ENCODE data around the gene HCAR1.
A peak's percentile ranks its signal among the peaks of the same experiment; 100 is the strongest.
"Not testable (repeated sequence)": the region's sequence is repeated elsewhere in the genome, so short reads cannot be mapped to it uniquely, and the experiment has no call there.

HCAR1 gene

DNA sequence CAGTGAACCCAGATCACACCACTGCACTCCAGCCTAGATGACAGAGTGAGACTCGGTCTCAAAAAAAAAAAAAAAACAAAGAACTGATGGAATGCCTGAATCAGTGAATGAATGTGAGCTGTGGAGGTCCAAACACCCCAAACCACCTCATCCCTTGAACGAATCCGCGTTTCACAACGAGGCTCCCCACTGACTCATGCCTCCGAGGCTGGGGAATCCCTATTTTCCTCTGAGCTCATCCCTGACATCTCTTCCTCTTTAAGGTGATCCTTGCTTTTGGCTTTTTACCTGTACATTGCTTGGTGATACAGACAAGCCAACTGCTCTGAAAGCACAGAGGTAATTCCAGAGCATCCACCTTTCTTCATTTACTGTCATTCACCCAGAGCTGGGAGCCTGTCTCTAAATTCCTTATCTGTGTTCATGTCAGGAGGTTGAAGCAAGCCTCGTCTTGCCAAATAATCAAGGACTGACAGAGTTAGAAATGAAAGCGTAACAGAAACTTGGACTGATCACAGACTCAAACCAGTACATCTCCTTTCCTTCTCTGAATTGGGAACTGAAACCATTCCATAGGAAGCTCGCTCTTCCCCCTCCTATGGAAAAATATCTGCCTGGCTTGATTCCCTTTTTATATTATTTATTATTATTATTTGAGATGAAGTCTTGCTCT is 30.5 kb downstream of the HCAR1 start:
- not testable (repeated sequence) for ATAC-seq, H3K4me3 Mint-ChIP-seq, H3K27ac Mint-ChIP-seq, DNase-seq, H3K9me3 Mint-ChIP-seq, H3K4me1 Mint-ChIP-seq, H3K27me3 Mint-ChIP-seq

DNA sequence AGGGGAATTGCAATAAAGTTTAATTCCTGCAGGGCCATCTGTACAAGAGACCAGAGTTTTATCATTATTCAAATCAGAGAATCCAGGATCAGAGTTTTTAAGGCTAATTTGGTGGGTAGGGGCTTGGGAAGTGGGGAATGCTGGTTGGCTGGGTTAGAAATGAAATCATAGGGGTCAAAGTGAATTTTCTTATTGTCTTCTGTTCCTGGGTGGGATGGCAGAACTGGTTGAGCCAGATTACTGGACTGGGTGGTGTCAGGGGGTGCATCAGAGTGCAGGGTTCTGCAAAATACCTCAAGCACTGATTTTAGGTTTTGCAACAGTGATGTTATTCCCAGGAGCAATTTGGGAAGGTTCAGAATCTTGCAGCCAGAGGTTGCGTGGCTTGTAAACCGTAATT is 33.7 kb downstream of the HCAR1 start:
- not testable (repeated sequence) for H3K27ac Mint-ChIP-seq, ATAC-seq, H3K9me3 Mint-ChIP-seq, H3K4me1 Mint-ChIP-seq, DNase-seq, H3K27me3 Mint-ChIP-seq, H3K4me3 Mint-ChIP-seq

DNA sequence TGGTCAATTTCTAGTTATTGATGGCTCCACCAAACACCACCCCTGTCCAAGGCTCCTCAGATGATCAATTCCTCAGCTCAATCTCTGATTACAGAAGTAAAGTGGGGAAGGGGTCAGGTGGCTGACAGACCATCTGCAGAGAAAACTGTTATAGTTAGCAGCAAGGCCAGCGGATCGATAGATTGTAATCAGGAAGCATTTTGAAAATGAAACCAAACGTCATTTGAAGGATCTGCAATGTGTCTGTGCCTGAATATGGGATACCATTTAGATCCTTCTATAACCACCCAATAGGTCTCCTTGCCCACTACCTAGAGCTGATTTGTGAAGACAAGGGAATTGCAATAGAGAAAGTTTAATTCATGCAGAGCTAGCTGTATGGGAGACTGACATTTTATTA is 39.1 kb downstream of the HCAR1 start:
- Mint-ChIP-seq H3K4me1 (no peaks in the 10 kb centered on the region), H3K4me3 (no peak overlapping the region), H3K9me3 (no peaks in the 10 kb centered on the region), H3K27ac (peak overlapping the region in 1 of 2 donors; percentile 33), H3K27me3 (no peaks in the 10 kb centered on the region)
- ATAC-seq (no peak), DNase-seq (no peak)

DNA sequence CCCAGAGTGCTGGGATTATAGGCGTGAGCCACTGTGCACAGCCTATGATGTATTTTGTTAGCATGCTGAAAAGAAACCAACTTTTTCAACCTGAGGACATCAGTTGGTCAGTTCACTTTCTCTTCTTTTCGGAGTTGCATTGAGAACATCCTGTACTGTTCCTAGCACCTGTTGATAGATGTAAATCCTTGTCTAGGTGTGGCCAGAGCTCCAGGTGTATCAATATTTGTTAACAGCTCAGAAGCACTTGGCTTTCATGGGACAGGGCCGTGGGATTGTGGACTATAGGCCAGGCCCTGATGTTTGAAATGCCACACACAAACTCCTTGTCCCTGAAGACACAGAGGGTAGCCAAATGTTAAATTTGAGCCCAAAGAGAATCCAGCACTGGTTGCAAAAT is 42.4 kb downstream of the HCAR1 start:
- ATAC-seq = no peak
- Mint-ChIP-seq H3K4me3 (no peak overlapping the region), H3K4me1 (no peaks in the 10 kb centered on the region), H3K9me3 (no peaks in the 10 kb centered on the region), H3K27ac (no peak overlapping the region), H3K27me3 (no peaks in the 10 kb centered on the region)
- DNase-seq = no peak

DNA sequence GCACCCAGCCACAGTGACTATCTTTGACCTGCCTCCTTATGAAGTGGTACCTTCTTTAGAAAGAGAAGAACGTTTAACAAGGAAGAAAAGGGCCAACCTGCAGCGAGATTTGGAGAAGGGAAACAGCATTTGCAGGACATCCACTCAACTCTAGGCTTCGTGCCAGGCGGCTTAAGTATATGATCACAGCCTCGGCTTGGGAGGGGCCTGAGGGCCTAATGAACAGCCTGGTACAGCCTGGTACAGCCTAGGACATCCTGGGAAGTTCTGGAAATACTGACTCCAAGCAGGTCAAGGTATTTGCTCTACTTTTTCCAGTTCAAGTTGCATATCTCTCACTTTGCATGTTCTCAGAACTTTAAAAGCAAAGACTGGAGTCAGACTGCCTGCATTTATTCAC is 43.6 kb downstream of the HCAR1 start:
- no peak for DNase-seq
- Mint-ChIP-seq H3K27me3 (no peaks in the 10 kb centered on the region), H3K4me1 (no peaks in the 10 kb centered on the region)

DNA sequence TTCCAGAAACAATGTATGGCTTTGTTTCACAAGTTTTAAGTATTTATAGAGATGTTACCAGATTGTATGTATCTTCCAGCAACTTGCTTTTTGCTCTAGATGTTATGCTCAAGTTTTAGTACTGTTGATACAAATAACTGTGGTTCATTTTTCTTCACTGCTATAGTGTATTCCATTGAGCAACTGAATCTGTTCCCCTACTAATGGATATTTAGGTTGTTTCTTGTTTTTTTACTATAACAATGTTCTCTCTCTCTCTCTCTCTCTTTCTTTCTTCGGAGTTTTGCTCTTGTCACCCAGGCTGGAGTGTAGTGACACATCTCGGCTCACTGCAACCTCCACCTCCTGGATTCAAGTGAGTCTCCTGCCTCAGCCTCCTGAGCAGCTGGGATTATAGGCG is 44.1 kb downstream of the HCAR1 start:
- Mint-ChIP-seq H3K27me3 (no peaks in the 10 kb centered on the region), H3K4me3 (no peak overlapping the region), H3K4me1 (no peaks in the 10 kb centered on the region), H3K27ac (no peak overlapping the region), H3K9me3 (no peaks in the 10 kb centered on the region)
- ATAC-seq (no peak), DNase-seq (no peak)

More for the DNA sequence above, 43.6 kb downstream of the HCAR1 start:
- no peak for ATAC-seq
- H3K27ac Mint-ChIP-seq = no peak overlapping the region
- H3K9me3 Mint-ChIP-seq = no peaks in the 10 kb centered on the region
- no peak overlapping the region for H3K4me3 Mint-ChIP-seq

DNA sequence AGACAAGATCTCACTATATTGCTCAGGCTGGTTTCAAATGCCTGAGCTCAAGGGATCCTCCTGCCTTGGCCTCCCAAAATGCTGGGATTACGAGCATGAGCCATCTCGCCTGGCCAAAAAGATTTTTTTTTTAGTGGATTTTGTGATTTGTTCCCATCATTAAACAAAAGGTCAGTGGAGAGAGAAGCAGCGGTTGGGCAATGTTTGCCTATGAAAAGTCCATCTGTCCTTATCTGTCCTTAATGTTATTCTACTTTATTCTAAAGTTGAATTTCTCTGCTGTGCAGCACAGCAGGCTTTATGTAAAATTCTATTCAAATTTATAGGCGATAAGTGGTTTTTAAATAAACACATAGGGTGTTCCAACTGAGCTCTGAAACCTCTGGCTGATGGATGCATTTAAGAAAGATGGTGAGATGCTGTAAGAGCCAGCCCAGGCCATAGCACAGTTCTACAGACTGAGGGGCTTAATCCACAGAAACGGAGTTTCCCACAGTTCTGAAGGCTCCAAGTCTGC is 46.3 kb downstream of the HCAR1 start:
- no peaks in the 10 kb centered on the region for H3K9me3 Mint-ChIP-seq
- DNase-seq (no peak), ATAC-seq (no peak)
- H3K27me3 Mint-ChIP-seq = no peaks in the 10 kb centered on the region
- H3K4me1 Mint-ChIP-seq = no peaks in the 10 kb centered on the region
- no peak overlapping the region for H3K27ac Mint-ChIP-seq
- no peak overlapping the region for H3K4me3 Mint-ChIP-seq

DNA sequence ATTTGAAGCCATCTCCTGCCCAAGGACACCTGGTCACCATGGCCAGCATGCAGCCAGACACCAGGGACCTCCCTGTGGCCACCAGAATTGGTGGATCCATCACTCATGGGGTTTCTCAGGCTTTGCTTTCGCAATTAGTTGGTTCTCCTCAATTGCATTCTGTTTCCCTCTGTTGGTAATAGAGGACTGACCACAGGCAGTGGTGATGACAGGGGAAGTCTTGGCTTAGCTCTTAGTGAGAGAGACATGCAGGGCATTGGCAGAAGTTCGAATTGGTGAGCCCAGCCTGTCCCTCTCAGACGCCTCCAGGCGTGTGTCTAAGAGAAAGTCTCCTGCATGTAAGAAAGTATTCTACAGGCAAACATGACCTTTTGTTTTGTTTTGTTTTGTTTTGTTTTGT is 48.8 kb downstream of the HCAR1 start:
- Mint-ChIP-seq H3K9me3 (no peaks in the 10 kb centered on the region), H3K27me3 (peaks cover 6% of the 10 kb centered on the region), H3K27ac (no peak overlapping the region), H3K4me3 (no peak overlapping the region), H3K4me1 (no peaks in the 10 kb centered on the region)
- ATAC-seq (no peak), DNase-seq (no peak)

DNA sequence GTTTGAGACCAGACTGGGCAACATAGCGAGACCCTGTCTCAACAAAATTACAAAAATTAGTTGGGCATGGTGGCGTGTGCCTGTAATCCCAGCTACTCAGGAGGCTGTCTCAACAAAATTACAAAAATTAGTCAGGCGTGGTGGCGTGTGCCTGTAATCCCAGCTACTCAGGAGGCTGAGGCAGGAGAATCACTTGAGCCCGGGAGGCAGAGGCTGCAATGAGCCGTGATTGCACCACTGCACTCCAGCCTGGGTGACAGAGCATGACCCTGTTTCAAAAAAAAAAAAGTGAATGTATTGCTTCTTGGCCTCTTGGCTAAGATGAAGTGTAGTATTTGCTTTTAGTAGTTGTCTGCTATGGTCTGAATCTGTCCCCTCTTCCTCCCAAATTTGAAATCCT is 49.7 kb downstream of the HCAR1 start:
- not testable (repeated sequence) for DNase-seq, H3K4me1 Mint-ChIP-seq, H3K9me3 Mint-ChIP-seq, H3K4me3 Mint-ChIP-seq, H3K27ac Mint-ChIP-seq, H3K27me3 Mint-ChIP-seq, ATAC-seq

DNA sequence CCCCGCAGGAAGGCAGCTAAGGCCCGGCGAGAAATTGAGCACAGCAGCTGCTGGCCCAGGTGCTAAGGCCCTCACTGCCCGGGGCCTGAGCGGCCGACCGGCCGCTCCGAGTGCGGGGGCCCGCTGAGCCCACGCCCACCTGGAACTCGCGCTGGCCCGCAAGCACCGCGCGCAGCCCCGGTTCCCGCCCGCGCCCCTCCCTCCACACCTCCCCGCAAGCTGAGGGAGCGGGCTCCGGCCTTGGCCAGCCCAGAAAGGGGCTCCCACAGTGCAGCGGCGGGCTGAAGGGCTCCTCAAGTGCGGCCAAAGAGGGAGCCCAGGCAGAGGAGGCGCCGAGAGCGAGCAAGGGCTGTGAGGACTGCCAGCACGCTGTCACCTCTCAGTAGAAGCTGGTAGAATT is 53.9 kb downstream of the HCAR1 start:
- peaks cover 16% of the 10 kb centered on the region for H3K27me3 Mint-ChIP-seq
- H3K4me3 Mint-ChIP-seq, H3K27ac Mint-ChIP-seq, H3K4me1 Mint-ChIP-seq, DNase-seq, H3K9me3 Mint-ChIP-seq, ATAC-seq: not testable (repeated sequence)

Measured in stimulated activated naive CD8-positive, alpha-beta T cell treated with anti-CD3 and anti-CD28 coated beads, Interleukin-15, amount 100 ng/mL, for 72 hours (primary cell).